K562 (cell line): Measurements from ENCODE around the gene KHSRP. TPM values are rescaled to one million over a fixed set of nuclear protein-coding genes. Genes with fewer than 3 reads are reported as not detected.

Experiments used
- BMI1 ChIP-seq: fragments of 150-350 bp; IDR thresholded peaks from 2 replicates; pipeline ENCODE4 v1.6.1; 2014; ENCODE audit warnings: low read length
- CTBP1 ChIP-seq: fragments of 450-650 bp; IDR thresholded peaks from 2 replicates; pipeline ENCODE4 v1.6.1; 2016; ENCODE audit warnings: borderline replicate concordance
- ELF1 ChIP-seq: fragments of 200-800 bp; sonication (Bioruptor generic); IDR thresholded peaks from 2 replicates; pipeline ENCODE4 v1.6.1; 2016; ENCODE audit warnings: missing genetic modification characterization, missing compliant biosample characterization
- HNRNPH1 ChIP-seq: fragments of 200-400 bp; formaldehyde crosslinking; optimal IDR thresholded peaks from 2 replicates; pipeline ENCODE3; 2017; ENCODE audit warnings: low read depth, mild to moderate bottlenecking, low read length, moderate library complexity
- MAFK ChIP-seq: IDR thresholded peaks from 2 replicates; pipeline ENCODE4 v1.6.1; 2011; ENCODE audit warnings: low read length, improper control_type of control experiment
- PHF8 ChIP-seq: fragments of 200-600 bp; sonication (generic); IDR thresholded peaks from 2 replicates; pipeline ENCODE4 v1.6.1; 2012; ENCODE audit warnings: mixed run types, mild to moderate bottlenecking, inconsistent platforms, low read length, moderate library complexity, borderline replicate concordance
- POLR3G ChIP-seq: IDR thresholded peaks from 2 replicates; pipeline ENCODE4 v1.6.1; 2011; ENCODE audit not compliant: insufficient read length, insufficient replicate concordance; ENCODE audit errors: extremely low read depth
- ZNF41 ChIP-seq: fragments of 250-450 bp; sonication (Bioruptor Pico); conservative IDR thresholded peaks from 2 replicates; pipeline ENCODE4 v1.4.0; 2020; ENCODE audit warnings: mild to moderate bottlenecking
- polyA plus RNA-seq, 8 experiments: library from polyadenylated mRNA; depleted of rRNA in 4 of 8; stranded (reverse) in 5 of 8; unstranded in 3 of 8; fragments of >200 nt; fragmentation: Nextera tagmentation in 2 of 8; fragmentation: Illumina TruSeq in 1 of 8; extraction: Ambion mirVana in 2 of 8; extraction: Trizol in 1 of 8; gene quantifications; 2 replicates each; pipeline versions ENCODE4 v1.2.1 to v1.2.3, GENCODE V29; 2011 to 2014; ENCODE audit warnings: inconsistent platforms in 1 of 8, missing spikeins in 1 of 8
- total RNA-seq, 7 experiments: library from RNA; depleted of rRNA in 6 of 7; stranded (reverse); fragments of >200 nt in 6 of 7; fragmentation: Illumina TruSeq in 2 of 7; extraction: Trizol in 2 of 7; gene quantifications; 2 replicates each; pipeline versions ENCODE4 v1.2.1 to v1.2.3, GENCODE V29; 2011 to 2021; ENCODE audit warnings: low replicate concordance in 1 of 7
- TF ChIP-seq, protein P1 (sequence below), 2 experiments: IDR thresholded peaks; 2 replicates each; pipeline ENCODE4 v1.6.1; 2012; ENCODE audit warnings: improper control_type of control experiment in 2 of 2, low read depth in 2 of 2, low read length in 2 of 2, borderline replicate concordance in 1 of 2
- TF ChIP-seq, protein P2 (sequence below): fragments of 450-650 bp; IDR thresholded peaks from one replicate; pipeline ENCODE4 v1.6.1; 2018; ENCODE audit warnings: mild to moderate bottlenecking, moderate library complexity; ENCODE audit not compliant: partially characterized antibody
- TF ChIP-seq, protein P3 (sequence below), 2 experiments: fragments of 450-650 bp; IDR thresholded peaks; 2 replicates each; pipeline ENCODE4 v1.6.1; 2016
- TF ChIP-seq, protein P4 (sequence below): fragments of 250-450 bp; sonication (Bioruptor Pico); IDR thresholded peaks from 2 replicates; pipeline ENCODE4 v1.8.0; 2022; ENCODE audit warnings: moderate library complexity, mild to moderate bottlenecking, inconsistent platforms

The KHSRP gene
- total and polyA plus RNA-seq, 9 of the 15 experiments (the other 6 are each of a cell fraction or from before 2014, with no cell fraction given): 4.2 to 564 (median 139) TPM

DNA sequence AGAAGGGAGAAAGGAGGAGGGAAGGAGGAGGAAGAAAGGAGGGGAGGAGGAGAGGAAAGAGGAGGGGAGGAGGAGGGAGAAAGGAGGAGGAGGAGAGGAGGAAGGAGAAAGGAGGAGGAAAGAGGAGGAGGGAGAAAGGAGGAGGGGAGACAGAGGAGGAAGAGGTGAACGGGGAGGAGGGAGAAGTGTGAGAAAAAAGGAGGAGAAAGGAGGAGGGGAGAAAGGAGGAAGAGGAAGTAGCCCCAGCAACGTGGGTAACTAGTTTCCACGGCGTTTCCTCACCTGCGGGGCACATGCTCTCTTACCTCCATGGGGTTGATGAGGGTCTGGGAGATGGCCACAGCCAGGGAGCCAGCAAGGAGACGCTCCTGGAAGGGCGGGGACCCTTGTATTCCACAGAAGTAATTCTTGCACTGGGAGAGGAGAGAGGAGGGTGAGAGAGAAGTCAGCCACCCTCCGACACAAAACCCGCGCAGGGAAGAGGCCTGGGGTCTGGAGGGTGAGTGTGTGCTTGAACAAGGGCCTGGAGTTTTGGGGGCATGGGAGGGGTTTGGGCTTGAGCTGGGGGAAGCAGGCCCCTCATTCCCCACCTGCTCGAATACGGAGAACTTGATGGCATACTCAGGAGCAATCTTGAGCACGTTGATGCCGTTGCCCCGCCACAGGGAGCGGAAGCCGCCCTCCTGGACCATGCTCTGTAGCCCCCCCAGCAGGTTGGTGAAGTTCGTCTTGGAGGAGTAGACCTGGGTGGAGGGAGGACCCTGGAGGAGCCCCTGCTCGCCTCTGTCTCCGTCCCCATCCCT is 5.0 kb upstream of the KHSRP start (continued):
- no peak for TF ChIP-seq BMI1
- TF ChIP-seq, protein P1, sequence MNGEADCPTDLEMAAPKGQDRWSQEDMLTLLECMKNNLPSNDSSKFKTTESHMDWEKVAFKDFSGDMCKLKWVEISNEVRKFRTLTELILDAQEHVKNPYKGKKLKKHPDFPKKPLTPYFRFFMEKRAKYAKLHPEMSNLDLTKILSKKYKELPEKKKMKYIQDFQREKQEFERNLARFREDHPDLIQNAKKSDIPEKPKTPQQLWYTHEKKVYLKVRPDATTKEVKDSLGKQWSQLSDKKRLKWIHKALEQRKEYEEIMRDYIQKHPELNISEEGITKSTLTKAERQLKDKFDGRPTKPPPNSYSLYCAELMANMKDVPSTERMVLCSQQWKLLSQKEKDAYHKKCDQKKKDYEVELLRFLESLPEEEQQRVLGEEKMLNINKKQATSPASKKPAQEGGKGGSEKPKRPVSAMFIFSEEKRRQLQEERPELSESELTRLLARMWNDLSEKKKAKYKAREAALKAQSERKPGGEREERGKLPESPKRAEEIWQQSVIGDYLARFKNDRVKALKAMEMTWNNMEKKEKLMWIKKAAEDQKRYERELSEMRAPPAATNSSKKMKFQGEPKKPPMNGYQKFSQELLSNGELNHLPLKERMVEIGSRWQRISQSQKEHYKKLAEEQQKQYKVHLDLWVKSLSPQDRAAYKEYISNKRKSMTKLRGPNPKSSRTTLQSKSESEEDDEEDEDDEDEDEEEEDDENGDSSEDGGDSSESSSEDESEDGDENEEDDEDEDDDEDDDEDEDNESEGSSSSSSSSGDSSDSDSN (IDR thresholded peaks at IDR 0.05; ENCODE audit: borderline replicate concordance in 1 of 2, low read depth in 2 of 2, low read length in 2 of 2): no peak
- peak; percentile 71; the same call in 1 of the 2 replicates for TF ChIP-seq ELF1
- TF ChIP-seq, protein P2, sequence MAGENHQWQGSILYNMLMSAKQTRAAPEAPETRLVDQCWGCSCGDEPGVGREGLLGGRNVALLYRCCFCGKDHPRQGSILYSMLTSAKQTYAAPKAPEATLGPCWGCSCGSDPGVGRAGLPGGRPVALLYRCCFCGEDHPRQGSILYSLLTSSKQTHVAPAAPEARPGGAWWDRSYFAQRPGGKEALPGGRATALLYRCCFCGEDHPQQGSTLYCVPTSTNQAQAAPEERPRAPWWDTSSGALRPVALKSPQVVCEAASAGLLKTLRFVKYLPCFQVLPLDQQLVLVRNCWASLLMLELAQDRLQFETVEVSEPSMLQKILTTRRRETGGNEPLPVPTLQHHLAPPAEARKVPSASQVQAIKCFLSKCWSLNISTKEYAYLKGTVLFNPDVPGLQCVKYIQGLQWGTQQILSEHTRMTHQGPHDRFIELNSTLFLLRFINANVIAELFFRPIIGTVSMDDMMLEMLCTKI: no peak
- TF ChIP-seq, protein P3, sequence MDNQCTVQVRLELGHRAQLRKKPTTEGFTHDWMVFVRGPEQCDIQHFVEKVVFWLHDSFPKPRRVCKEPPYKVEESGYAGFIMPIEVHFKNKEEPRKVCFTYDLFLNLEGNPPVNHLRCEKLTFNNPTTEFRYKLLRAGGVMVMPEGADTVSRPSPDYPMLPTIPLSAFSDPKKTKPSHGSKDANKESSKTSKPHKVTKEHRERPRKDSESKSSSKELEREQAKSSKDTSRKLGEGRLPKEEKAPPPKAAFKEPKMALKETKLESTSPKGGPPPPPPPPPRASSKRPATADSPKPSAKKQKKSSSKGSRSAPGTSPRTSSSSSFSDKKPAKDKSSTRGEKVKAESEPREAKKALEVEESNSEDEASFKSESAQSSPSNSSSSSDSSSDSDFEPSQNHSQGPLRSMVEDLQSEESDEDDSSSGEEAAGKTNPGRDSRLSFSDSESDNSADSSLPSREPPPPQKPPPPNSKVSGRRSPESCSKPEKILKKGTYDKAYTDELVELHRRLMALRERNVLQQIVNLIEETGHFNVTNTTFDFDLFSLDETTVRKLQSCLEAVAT (IDR thresholded peaks at IDR 0.05): peak; percentile 50 to 83; a peak in 3 of 4 replicates
- TF ChIP-seq CTBP1: no peak; the same call in 1 of the 2 replicates
- TF ChIP-seq MAFK: no peak
- TF ChIP-seq ZNF41 (CRISPR knock-in tag): no peak
- TF ChIP-seq POLR3G: no peak
- peak; percentile 54; the same call in 1 of the 2 replicates for TF ChIP-seq PHF8
- no peak for TF ChIP-seq HNRNPH1
- TF ChIP-seq, protein P4, sequence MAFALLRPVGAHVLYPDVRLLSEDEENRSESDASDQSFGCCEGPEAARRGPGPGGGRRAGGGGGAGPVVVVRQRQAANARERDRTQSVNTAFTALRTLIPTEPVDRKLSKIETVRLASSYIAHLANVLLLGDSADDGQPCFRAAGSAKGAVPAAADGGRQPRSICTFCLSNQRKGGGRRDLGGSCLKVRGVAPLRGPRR (CRISPR knock-in tag): no peak
